HepG2 (cell line): ENCODE data around the gene TEX35. TPM values are rescaled to one million over a fixed set of nuclear protein-coding genes. Genes with fewer than 3 reads are reported as not detected.

Source experiments
- HNRNPUL1 ChIP-seq: fragments of 200-400 bp; formaldehyde crosslinking; IDR thresholded peaks from 2 replicates; pipeline ENCODE4 v1.6.1; 2017; ENCODE audit warnings: low read depth, mild to moderate bottlenecking, low read length, moderate library complexity
- SMYD3 ChIP-seq: sonication (generic); formaldehyde crosslinking; IDR thresholded peaks from 2 replicates; pipeline ENCODE4 v1.8.1; 2023; ENCODE audit warnings: mild to moderate bottlenecking, missing genetic modification reagents
- ZBTB40 ChIP-seq, 2 experiments: fragments of 450-650 bp in 1 of 2; sonication (generic) in 1 of 2; formaldehyde crosslinking in 1 of 2; IDR thresholded peaks; 2 replicates each; pipeline versions ENCODE4 v1.6.1 to v1.8.0; 2016 to 2022; ENCODE audit warnings: antibody characterized with exemption in 1 of 2, mild to moderate bottlenecking in 1 of 2, missing genetic modification reagents in 1 of 2
- polyA plus RNA-seq, 8 experiments: library from polyadenylated mRNA; depleted of rRNA in 3 of 8; stranded (reverse) in 7 of 8; unstranded in 1 of 8; fragments of >200 nt; fragmentation: Illumina TruSeq in 4 of 8; extraction: Trizol in 4 of 8; gene quantifications; 2 replicates each; pipeline versions ENCODE4 v1.2.1 to v1.2.3, GENCODE V29; 2011 to 2016; ENCODE audit warnings: low read depth in 4 of 8, missing spikeins in 1 of 8, mixed read lengths in 1 of 8; ENCODE audit not compliant: insufficient read depth in 1 of 8
- total RNA-seq, 5 experiments: library from RNA; depleted of rRNA; stranded (reverse); fragments of >200 nt; fragmentation: Illumina TruSeq; extraction: Trizol; gene quantifications; 2 replicates each; pipeline ENCODE4 v1.2.3, GENCODE V29; 2016; ENCODE audit warnings: low read depth in 1 of 5

Gene TEX35
- total and polyA plus RNA-seq, 2 of the 13 experiments (the other 11 are each of a cell fraction or from before 2014, with no cell fraction given): not detected

- no peak for TF ChIP-seq ZBTB40 (IDR thresholded peaks at IDR 0.05)
- TF ChIP-seq ZBTB40 (CRISPR knock-in tag; IDR thresholded peaks at IDR 0.05): no peak
- no peak for TF ChIP-seq SMYD3
- no peak for TF ChIP-seq HNRNPUL1
Measured at GRCh38 chr1:178540204-178540603, 27.3 kb downstream of the TEX35 start (continued).
